GM19324 (cell line): Measurements from ENCODE around the gene ZNF160.

Experiments
- ATAC-seq: cut with Tn5 transposase; IDR thresholded peaks from one replicate; pipeline ENCODE4 v1.9.1; 2021; ENCODE audit warnings: mild to moderate bottlenecking, moderate library complexity; ENCODE audit not compliant: unreplicated experiment, low FRiP score

The ZNF160 gene

DNA sequence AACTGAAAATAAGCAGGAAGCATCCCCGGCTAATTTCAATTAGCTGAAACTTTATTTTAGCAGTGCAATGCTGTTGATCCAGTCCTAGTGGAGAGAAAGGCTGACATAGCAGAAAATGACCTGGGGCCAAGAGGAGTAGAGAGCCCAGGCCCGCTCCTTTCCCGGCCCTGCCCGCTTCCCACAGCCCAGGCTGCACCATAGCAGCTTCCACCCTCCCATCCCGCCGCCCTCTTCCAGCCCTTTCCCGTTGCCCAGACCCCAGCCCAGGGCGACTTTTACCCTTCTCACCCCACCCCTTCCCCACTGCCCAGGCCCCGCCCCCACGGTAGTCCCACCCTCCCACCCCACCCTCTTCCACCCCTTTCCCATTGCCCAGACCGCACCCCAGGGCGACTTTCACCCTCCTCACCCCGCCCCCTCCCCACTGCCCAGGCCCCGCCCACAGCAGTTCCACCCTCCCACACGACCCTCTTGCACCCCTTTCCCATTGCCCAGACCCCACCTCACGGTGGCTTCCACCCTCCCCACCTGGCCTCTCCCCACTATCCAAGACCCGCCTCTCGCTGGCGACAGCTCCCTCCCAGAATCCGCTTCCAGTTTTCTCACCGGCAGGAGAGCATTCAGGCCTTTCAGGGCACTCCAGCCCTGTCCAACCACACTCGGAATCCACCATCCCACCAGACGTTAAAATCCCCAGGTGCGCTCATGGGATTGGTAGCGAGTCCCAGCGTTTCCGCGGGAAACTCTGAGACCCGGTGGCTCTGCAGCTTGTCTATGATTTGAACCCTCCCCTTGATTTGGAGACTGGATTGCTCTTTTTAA lies 8.3 kb downstream of the ZNF160 start:
- ATAC-seq: no peak

DNA sequence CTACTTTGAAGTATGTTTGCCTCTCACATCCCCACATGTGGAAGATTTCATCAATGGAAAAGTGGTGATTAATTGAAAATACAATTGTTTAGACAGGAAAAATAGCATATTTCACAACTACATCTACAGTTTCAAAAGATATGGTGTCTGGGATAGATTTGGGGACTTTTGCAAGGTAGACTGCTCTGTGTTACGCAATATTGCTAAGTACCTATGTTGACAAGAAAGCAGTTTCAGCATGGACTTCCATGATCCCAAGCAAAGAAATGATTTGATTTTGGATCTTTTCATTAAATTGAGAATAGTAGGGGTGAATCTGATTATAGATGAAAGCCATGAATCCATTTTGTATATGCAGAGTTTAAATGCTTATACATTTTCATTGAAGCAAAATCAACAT lies 10.5 kb downstream of the ZNF160 start:
- ATAC-seq: no peak

GRCh38 chr19:53091413-53092254 lies 11.6 kb downstream of the ZNF160 start:
- ATAC-seq: no peak

DNA sequence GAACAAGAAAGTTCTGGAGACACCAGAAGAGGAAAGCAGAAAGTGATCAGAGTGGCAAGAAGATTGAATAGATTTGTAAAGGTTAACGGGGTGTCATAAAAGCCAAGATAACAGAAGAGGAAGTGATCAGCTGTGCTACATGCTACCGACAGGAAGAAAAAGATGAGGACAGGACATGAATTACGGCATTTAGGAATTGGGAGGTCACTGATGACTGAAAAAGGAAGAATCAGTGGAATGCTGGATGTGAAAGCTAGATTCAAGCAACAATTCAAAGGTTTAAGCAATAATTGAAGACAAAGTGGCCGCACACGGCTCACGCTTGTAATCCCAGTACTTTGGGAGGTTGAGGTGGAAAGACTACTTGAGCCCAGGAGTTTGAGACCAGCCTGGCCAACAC lies 15.1 kb downstream of the ZNF160 start:
- ATAC-seq: no peak

GRCh38 chr19:53086949-53087348 lies 16.3 kb downstream of the ZNF160 start:
- ATAC-seq: no peak

GRCh38 chr19:53085496-53085895 lies 17.7 kb downstream of the ZNF160 start:
- no peak for ATAC-seq

DNA sequence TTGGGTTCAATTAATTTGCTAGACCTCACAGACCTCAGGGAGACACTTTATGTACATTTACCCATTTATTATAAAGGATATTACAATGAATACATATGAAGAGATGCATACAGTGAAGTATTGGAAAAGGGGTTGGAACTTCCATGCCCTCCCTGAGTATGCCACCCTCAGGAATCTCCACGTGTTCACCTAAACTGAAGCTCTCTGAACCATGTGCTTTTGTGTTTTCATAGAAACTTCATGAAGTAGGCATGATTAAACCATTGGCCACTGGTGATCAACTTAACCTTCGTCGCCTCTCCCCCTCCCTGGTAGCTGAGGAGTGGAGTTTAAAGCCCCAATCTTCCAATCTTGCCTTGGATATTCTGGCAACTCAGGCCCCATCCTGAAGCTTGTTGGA lies 20.3 kb downstream of the ZNF160 start:
- no peak for ATAC-seq

- ATAC-seq: no peak
Measured at GRCh38 chr19:53079313-53079924, 23.8 kb downstream of the ZNF160 start.

- ATAC-seq: no peak
Measured at GRCh38 chr19:53078668-53079067, 24.6 kb downstream of the ZNF160 start.

DNA sequence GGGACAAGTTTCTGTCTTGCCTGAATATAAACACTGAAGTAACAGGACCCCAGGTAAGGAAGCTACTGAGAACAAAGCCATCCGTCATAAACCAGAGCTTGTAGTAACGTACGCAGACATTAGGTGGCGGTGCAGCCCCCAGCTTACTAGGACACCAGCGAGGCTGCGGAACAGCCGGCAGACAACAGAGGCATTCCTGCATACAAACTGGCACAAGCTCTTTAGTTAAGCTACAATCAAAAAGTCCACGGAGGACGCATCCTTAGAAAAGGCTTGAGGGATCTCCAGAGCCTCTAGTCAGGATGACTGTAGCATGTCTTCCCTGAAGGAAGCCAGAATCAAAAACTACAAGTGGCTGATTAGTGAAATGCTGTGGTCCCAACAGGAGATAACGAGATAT lies 26.2 kb downstream of the ZNF160 start:
- ATAC-seq: no peak

DNA sequence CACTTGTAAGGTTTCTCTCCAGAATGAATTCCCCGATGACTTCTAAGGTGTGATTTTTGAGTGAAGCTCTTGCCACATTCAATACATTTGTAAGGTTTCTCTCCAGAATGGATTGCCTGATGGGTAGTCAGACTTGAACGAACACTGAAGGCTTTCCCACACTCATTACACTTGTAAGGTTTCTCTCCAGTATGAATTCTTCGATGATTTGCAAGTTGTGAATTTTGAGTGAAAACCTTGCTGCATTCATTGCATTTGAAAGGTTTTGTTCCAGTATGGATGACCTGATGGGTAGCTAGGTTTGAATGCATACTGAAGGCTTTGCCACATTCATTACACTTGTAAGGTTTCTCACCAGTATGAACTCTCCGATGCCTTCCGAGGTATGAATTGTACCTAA lies 34.4 kb downstream of the ZNF160 start:
- no peak for ATAC-seq

GRCh38 chr19:53068199-53068598 lies 35.0 kb downstream of the ZNF160 start:
- ATAC-seq: no peak

DNA sequence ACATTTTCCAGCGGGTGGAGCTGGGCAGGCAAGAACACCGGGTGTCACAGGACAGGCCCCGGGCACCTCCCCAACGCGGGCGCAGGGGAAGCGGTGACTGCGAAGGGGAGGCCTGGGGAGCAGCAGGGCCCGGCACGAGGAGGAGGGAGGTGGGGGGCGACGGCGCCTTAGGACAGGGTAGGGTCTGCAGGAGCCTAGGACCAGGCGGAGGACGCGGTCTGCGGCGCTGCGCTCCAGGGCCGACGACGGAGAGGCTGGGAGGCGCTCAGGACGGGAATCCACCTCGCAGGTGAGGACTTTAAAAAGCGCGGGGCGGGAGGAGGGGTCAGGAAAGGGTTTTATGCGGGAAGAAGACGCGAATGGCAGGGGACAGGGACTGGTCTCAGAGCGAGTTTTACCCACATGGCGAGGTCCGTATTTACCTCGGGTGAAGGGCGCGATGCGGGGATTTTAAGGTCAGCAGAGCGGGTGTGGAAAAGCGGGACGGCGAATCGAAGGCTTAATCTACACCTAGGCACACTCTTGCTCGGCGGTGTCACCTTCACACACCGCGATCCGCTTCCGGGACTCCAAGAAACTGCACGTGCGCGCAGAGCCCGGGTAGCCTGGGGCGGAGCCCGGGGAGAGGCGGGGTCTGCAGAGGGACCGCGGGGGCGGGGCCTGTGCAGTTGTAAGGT lies 45.2 kb downstream of the ZNF160 start:
- no peak for ATAC-seq

- no peak for ATAC-seq
Measured at GRCh38 chr19:53055117-53055516, 48.1 kb downstream of the ZNF160 start.

GRCh38 chr19:53047379-53047778 lies 55.8 kb downstream of the ZNF160 start:
- no peak for ATAC-seq

DNA sequence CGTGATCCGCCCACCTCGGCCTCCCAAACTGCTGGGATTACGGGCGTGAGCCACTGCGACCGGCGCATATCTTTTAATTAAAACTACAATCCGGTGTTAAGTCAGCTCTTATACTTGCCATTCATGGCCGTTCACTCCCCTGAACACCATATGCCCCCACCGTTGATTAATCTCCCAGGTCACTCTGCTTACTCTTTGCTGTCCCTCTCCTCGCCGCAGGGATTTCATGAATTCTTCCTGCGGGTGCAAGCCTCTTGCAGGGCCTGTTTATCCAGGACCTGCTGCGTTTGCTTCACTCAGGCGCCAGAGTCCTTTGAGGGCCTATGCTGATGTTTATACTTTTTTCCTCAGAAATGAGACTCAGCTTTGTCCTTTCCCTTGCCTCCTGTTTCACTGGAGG lies 57.7 kb downstream of the ZNF160 start:
- ATAC-seq: no peak

- ATAC-seq: no peak
Measured at GRCh38 chr19:53041366-53041765, 61.9 kb downstream of the ZNF160 start.

GRCh38 chr19:53037101-53038097 lies 65.8 kb downstream of the ZNF160 start:
- no peak for ATAC-seq

- ATAC-seq: no peak
Measured at GRCh38 chr19:53034948-53035675, 68.1 kb downstream of the ZNF160 start.
